GM12878 (cell line): ENCODE results near the gene ZNF627. TPM values are rescaled to one million over a fixed set of nuclear protein-coding genes. Genes with fewer than 3 reads are reported as not detected.

Source experiments
- BHLHE40 ChIP-seq, 2 experiments: fragments of 450-650 bp in 1 of 2; IDR thresholded peaks; 2 replicates each; pipeline ENCODE4 v1.6.1; 2011 to 2017; ENCODE audit warnings: low read depth in 2 of 2, borderline replicate concordance in 1 of 2, improper control_type of control experiment in 1 of 2, low read length in 1 of 2, mild to moderate bottlenecking in 1 of 2
- CHD1 ChIP-seq: IDR thresholded peaks from 2 replicates; pipeline ENCODE4 v1.6.1; 2012; ENCODE audit warnings: low read depth, low read length, improper control_type of control experiment
- EED ChIP-seq: sonication (generic); IDR thresholded peaks from 2 replicates; pipeline ENCODE4 v1.6.1; 2016; ENCODE audit warnings: antibody characterized with exemption, low read depth
- FOXM1 ChIP-seq: IDR thresholded peaks from 2 replicates; pipeline ENCODE4 v1.6.1; 2012; ENCODE audit warnings: low read depth, mild to moderate bottlenecking, inconsistent platforms, low read length, moderate library complexity
- MXI1 ChIP-seq: fragments of 150-350 bp; IDR thresholded peaks from 2 replicates; pipeline ENCODE4 v1.6.1; 2011; ENCODE audit warnings: low read depth, mild to moderate bottlenecking, inconsistent platforms, low read length, improper control_type of control experiment
- MYC ChIP-seq: IDR thresholded peaks from 2 replicates; pipeline ENCODE4 v1.6.1; 2011; ENCODE audit warnings: mild to moderate bottlenecking, low read length, moderate library complexity, inconsistent platforms; ENCODE audit not compliant: insufficient read depth, insufficient replicate concordance, insufficient read length, severe bottlenecking
- NR2C2 ChIP-seq: IDR thresholded peaks from 2 replicates; pipeline ENCODE4 v1.6.1; 2011; ENCODE audit warnings: borderline replicate concordance, low read depth; ENCODE audit not compliant: control insufficient read depth, insufficient read length
- POLR2A ChIP-seq: IDR thresholded peaks from 2 replicates; pipeline ENCODE4 v1.6.1; 2011; ENCODE audit warnings: low read depth, mild to moderate bottlenecking, low read length
- RB1 ChIP-seq: fragments of 450-650 bp; formaldehyde crosslinking; IDR thresholded peaks from 2 replicates; pipeline ENCODE4 v1.6.1; 2017; ENCODE audit warnings: mild to moderate bottlenecking, borderline replicate concordance
- RUNX3 ChIP-seq: IDR thresholded peaks from 2 replicates; pipeline ENCODE4 v1.6.1; 2012; ENCODE audit warnings: low read length, inconsistent platforms
- SMAD1 ChIP-seq: fragments of 450-650 bp; IDR thresholded peaks from 2 replicates; pipeline ENCODE4 v1.6.1; 2018; ENCODE audit warnings: mild to moderate bottlenecking, low read depth; ENCODE audit not compliant: partially characterized antibody
- SP1 ChIP-seq: IDR thresholded peaks from one replicate; pipeline ENCODE4 v1.6.1; 2011; ENCODE audit warnings: low read depth, low read length
- SREBF1 ChIP-seq: IDR thresholded peaks from 2 replicates; pipeline ENCODE4 v1.6.1; 2012; ENCODE audit warnings: mild to moderate bottlenecking, low read length
- SRF ChIP-seq, 2 experiments: IDR thresholded peaks; 2 replicates each; pipeline ENCODE4 v1.6.1; 2011; ENCODE audit warnings: low read depth in 2 of 2, low read length in 2 of 2, mild to moderate bottlenecking in 1 of 2, moderate library complexity in 1 of 2
- STAT3 ChIP-seq: IDR thresholded peaks from 2 replicates; pipeline ENCODE4 v1.6.1; 2011; ENCODE audit warnings: low read depth, low read length, improper control_type of control experiment
- polyA plus RNA-seq, 11 experiments: library from polyadenylated mRNA; depleted of rRNA in 4 of 11; unstranded in 6 of 11; stranded (reverse) in 5 of 11; fragments of >200 nt; fragmentation: Nextera tagmentation in 4 of 11; fragmentation: Illumina TruSeq in 1 of 11; extraction: Ambion mirVana in 4 of 11; extraction: Trizol in 1 of 11; gene quantifications; 1 replicate in 1 of 11; 2 replicates in 10 of 11; pipeline versions ENCODE4 v1.2.1 to v1.2.3, GENCODE V29; 2011 to 2016; ENCODE audit warnings: inconsistent platforms in 2 of 11, missing spikeins in 2 of 11, low read depth in 1 of 11
- total RNA-seq, 4 experiments: library from RNA; depleted of rRNA in 3 of 4; stranded (reverse); fragments of >200 nt in 3 of 4; fragmentation: Illumina TruSeq in 1 of 4; extraction: Trizol in 1 of 4; gene quantifications; 2 replicates each; pipeline versions ENCODE4 v1.2.1 to v1.2.3, GENCODE V29; 2013 to 2021
- TF ChIP-seq, protein P1 (sequence below): fragments of 450-650 bp; IDR thresholded peaks from 2 replicates; pipeline ENCODE4 v1.6.1; 2017; ENCODE audit warnings: low read depth, mild to moderate bottlenecking, moderate library complexity
- TF ChIP-seq, protein P2 (sequence below): IDR thresholded peaks from 2 replicates; pipeline ENCODE4 v1.6.1; 2012; ENCODE audit warnings: mild to moderate bottlenecking, low read depth, low read length
- TF ChIP-seq, protein P3 (sequence below): fragments of 450-650 bp; IDR thresholded peaks from 2 replicates; pipeline ENCODE4 v1.6.1; 2016; ENCODE audit warnings: mild to moderate bottlenecking
- TF ChIP-seq, protein P4 (sequence below): IDR thresholded peaks from 2 replicates; pipeline ENCODE4 v1.6.1; 2012; ENCODE audit warnings: low read length, inconsistent platforms
- TF ChIP-seq, protein P5 (sequence below): fragments of 450-650 bp; IDR thresholded peaks from 2 replicates; pipeline ENCODE4 v1.6.1; 2017; ENCODE audit warnings: borderline replicate concordance
- TF ChIP-seq, protein P6 (sequence below): IDR thresholded peaks from 2 replicates; pipeline ENCODE4 v1.6.1; 2011; ENCODE audit warnings: low read depth, mild to moderate bottlenecking, low read length, moderate library complexity, borderline replicate concordance; ENCODE audit errors: extremely low read depth

The ZNF627 gene
- total and polyA plus RNA-seq, 10 of the 15 experiments (the other 5 are each of a cell fraction or from before 2014, with no cell fraction given), result 5.1 to 13.7 (median 10.2) TPM

DNA sequence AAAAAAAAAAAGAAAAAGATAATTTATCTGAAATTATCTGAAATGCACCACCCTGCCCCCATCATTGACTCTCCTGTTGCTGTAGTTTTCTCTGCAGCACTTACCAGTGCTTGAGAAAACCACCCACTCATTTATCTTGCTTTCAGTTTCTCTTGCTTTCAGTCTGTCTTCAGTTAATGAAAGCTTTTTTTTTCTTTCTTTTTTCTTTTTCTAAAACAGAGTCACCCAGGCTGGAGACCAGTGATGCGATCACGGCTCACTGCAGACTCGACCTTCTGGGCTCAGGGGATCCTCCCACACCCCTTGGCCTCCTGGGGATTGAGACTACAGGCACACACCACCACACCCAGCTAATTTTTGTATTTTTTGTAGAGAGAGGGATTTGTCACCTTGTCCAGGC, 15.5 kb upstream of the ZNF627 start (continued):
- TF ChIP-seq, protein P1, sequence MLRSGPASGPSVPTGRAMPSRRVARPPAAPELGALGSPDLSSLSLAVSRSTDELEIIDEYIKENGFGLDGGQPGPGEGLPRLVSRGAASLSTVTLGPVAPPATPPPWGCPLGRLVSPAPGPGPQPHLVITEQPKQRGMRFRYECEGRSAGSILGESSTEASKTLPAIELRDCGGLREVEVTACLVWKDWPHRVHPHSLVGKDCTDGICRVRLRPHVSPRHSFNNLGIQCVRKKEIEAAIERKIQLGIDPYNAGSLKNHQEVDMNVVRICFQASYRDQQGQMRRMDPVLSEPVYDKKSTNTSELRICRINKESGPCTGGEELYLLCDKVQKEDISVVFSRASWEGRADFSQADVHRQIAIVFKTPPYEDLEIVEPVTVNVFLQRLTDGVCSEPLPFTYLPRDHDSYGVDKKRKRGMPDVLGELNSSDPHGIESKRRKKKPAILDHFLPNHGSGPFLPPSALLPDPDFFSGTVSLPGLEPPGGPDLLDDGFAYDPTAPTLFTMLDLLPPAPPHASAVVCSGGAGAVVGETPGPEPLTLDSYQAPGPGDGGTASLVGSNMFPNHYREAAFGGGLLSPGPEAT, result peak; percentile 59; the same call in 1 of the 2 replicates
- TF ChIP-seq, protein P2, sequence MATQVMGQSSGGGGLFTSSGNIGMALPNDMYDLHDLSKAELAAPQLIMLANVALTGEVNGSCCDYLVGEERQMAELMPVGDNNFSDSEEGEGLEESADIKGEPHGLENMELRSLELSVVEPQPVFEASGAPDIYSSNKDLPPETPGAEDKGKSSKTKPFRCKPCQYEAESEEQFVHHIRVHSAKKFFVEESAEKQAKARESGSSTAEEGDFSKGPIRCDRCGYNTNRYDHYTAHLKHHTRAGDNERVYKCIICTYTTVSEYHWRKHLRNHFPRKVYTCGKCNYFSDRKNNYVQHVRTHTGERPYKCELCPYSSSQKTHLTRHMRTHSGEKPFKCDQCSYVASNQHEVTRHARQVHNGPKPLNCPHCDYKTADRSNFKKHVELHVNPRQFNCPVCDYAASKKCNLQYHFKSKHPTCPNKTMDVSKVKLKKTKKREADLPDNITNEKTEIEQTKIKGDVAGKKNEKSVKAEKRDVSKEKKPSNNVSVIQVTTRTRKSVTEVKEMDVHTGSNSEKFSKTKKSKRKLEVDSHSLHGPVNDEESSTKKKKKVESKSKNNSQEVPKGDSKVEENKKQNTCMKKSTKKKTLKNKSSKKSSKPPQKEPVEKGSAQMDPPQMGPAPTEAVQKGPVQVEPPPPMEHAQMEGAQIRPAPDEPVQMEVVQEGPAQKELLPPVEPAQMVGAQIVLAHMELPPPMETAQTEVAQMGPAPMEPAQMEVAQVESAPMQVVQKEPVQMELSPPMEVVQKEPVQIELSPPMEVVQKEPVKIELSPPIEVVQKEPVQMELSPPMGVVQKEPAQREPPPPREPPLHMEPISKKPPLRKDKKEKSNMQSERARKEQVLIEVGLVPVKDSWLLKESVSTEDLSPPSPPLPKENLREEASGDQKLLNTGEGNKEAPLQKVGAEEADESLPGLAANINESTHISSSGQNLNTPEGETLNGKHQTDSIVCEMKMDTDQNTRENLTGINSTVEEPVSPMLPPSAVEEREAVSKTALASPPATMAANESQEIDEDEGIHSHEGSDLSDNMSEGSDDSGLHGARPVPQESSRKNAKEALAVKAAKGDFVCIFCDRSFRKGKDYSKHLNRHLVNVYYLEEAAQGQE, result no peak
- TF ChIP-seq SREBF1, result no peak
- TF ChIP-seq NR2C2, result no peak
- no peak for TF ChIP-seq EED
- peak; percentile 12; the same call in 1 of the 2 replicates for TF ChIP-seq FOXM1
- TF ChIP-seq POLR2A, result no peak
- TF ChIP-seq, protein P3, sequence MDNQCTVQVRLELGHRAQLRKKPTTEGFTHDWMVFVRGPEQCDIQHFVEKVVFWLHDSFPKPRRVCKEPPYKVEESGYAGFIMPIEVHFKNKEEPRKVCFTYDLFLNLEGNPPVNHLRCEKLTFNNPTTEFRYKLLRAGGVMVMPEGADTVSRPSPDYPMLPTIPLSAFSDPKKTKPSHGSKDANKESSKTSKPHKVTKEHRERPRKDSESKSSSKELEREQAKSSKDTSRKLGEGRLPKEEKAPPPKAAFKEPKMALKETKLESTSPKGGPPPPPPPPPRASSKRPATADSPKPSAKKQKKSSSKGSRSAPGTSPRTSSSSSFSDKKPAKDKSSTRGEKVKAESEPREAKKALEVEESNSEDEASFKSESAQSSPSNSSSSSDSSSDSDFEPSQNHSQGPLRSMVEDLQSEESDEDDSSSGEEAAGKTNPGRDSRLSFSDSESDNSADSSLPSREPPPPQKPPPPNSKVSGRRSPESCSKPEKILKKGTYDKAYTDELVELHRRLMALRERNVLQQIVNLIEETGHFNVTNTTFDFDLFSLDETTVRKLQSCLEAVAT, result peak; percentile 79
- peak; percentile 58; the same call in 1 of the 2 replicates for TF ChIP-seq RUNX3
- no peak for TF ChIP-seq CHD1
- TF ChIP-seq, protein P4, sequence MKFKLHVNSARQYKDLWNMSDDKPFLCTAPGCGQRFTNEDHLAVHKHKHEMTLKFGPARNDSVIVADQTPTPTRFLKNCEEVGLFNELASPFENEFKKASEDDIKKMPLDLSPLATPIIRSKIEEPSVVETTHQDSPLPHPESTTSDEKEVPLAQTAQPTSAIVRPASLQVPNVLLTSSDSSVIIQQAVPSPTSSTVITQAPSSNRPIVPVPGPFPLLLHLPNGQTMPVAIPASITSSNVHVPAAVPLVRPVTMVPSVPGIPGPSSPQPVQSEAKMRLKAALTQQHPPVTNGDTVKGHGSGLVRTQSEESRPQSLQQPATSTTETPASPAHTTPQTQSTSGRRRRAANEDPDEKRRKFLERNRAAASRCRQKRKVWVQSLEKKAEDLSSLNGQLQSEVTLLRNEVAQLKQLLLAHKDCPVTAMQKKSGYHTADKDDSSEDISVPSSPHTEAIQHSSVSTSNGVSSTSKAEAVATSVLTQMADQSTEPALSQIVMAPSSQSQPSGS, result peak; percentile 69
- TF ChIP-seq, protein P5, sequence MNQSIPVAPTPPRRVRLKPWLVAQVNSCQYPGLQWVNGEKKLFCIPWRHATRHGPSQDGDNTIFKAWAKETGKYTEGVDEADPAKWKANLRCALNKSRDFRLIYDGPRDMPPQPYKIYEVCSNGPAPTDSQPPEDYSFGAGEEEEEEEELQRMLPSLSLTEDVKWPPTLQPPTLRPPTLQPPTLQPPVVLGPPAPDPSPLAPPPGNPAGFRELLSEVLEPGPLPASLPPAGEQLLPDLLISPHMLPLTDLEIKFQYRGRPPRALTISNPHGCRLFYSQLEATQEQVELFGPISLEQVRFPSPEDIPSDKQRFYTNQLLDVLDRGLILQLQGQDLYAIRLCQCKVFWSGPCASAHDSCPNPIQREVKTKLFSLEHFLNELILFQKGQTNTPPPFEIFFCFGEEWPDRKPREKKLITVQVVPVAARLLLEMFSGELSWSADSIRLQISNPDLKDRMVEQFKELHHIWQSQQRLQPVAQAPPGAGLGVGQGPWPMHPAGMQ, result no peak
- TF ChIP-seq, protein P6, sequence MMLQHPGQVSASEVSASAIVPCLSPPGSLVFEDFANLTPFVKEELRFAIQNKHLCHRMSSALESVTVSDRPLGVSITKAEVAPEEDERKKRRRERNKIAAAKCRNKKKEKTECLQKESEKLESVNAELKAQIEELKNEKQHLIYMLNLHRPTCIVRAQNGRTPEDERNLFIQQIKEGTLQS, result no peak
- peak; percentile 52; the same call in 1 of the 2 replicates for TF ChIP-seq RB1
- TF ChIP-seq SRF (IDR thresholded peaks at IDR 0.05; ENCODE audit: low read depth in 2 of 2, low read length in 2 of 2), result no peak
- peak; percentile 46 for TF ChIP-seq SMAD1
- peak; percentile 43 to 46; a peak in 3 of 4 replicates for TF ChIP-seq BHLHE40 (IDR thresholded peaks at IDR 0.05; ENCODE audit: borderline replicate concordance in 1 of 2, low read depth in 2 of 2, low read length in 1 of 2)
- TF ChIP-seq SP1, result peak; percentile 69
- TF ChIP-seq MXI1, result no peak
- no peak for TF ChIP-seq MYC
- TF ChIP-seq STAT3, result no peak
